OCI-LY3 (cell line): ENCODE measurements around the gene IRF6.

Experiments used
- CTCF ChIP-seq: fragments of 200-600, 300-600 bp; sonication (generic); IDR thresholded peaks from 2 replicates; pipeline ENCODE4 v1.5.1; 2014; ENCODE audit warnings: antibody characterized with exemption, low read length, low read depth
- EZH2phosphoT487 ChIP-seq: fragments of 200-600 bp; shearing (Covaris generic); IDR thresholded peaks from 2 replicates; pipeline ENCODE4 v1.6.1; 2018; ENCODE audit warnings: antibody characterized with exemption, mixed run types, low read depth

GRCh38 chr1:209803568-209803967, 2.4 kb downstream of the IRF6 start:
- no peak for TF ChIP-seq CTCF
- TF ChIP-seq EZH2phosphoT487 = no peak
